Measurements from ENCODE around the gene BCAS3.

Gene BCAS3

DNA sequence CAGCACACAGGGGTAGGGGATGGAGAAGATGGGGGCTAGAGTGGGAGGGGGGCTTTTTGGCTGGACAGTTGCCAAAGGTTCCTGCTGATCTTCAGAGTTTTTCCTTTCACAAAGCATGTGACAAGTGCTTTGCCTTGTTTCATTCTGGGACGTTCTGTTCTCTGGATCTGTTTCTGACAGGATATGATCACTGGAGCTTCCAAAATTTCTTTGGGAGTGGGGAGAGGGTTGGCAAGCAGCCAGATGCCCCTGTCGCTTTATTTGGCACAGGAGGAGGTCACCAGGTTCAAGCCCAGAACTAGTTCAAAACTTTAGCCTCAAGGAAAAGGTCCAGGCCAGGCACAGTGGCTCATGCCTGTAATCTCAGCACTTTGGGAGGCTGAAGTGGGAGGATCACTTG is 653.5 kb downstream of the BCAS3 start:
- H3K27ac ChIP-seq = no peak overlapping the region
- TF ChIP-seq ZFX (IDR thresholded peaks at IDR 0.05; ENCODE audit: borderline replicate concordance) = no peak
- TF ChIP-seq, protein P1, sequence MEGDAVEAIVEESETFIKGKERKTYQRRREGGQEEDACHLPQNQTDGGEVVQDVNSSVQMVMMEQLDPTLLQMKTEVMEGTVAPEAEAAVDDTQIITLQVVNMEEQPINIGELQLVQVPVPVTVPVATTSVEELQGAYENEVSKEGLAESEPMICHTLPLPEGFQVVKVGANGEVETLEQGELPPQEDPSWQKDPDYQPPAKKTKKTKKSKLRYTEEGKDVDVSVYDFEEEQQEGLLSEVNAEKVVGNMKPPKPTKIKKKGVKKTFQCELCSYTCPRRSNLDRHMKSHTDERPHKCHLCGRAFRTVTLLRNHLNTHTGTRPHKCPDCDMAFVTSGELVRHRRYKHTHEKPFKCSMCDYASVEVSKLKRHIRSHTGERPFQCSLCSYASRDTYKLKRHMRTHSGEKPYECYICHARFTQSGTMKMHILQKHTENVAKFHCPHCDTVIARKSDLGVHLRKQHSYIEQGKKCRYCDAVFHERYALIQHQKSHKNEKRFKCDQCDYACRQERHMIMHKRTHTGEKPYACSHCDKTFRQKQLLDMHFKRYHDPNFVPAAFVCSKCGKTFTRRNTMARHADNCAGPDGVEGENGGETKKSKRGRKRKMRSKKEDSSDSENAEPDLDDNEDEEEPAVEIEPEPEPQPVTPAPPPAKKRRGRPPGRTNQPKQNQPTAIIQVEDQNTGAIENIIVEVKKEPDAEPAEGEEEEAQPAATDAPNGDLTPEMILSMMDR (IDR thresholded peaks at IDR 0.05) = no peak

DNA sequence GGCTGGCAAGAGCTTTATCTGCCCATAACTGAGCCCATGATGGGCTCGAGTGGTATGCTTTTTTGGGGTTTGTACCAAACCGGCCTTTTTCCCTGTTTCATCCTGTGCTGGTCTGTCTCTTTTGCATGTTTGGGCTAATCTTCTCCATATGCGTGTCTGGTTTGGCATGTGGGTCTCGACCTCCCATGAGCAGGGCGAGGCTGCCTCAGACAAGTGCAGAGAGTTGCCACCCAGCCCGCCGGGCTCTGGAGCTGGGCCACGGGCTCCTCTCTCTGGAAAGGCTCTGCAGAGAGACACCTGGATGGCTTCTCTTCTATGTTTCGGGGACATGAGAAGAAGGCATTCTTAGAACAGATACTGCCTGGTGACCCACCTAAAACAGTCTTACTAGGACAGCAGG is 654.2 kb downstream of the BCAS3 start:
- H3K27ac ChIP-seq = no peak overlapping the region
- no peak for TF ChIP-seq ZFX (IDR thresholded peaks at IDR 0.05; ENCODE audit: borderline replicate concordance)
- TF ChIP-seq, protein P1 (IDR thresholded peaks at IDR 0.05) = no peak

DNA sequence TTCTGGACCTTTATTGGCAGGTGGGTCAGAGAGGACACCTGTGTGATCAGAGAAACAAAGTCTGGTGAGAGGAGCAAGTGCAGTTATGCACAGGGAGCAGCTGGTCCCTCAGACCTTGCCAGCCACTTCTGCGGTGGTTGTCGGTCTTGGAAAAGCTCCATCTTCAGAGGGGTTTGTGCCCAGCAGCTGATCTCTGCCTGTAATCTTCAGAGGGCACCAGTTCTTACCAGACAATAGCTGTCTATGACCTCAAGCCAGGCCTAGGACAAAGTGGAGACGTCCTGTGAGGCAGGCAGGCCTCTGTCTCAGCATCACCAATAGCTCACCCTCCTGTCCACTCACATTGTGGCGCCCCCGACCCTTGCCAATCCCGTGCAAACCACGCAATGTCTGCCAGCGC is 655.5 kb downstream of the BCAS3 start:
- no peak for TF ChIP-seq ZFX (IDR thresholded peaks at IDR 0.05; ENCODE audit: borderline replicate concordance)
- TF ChIP-seq, protein P1 (IDR thresholded peaks at IDR 0.05) = no peak
- H3K27ac ChIP-seq = no peak overlapping the region

DNA sequence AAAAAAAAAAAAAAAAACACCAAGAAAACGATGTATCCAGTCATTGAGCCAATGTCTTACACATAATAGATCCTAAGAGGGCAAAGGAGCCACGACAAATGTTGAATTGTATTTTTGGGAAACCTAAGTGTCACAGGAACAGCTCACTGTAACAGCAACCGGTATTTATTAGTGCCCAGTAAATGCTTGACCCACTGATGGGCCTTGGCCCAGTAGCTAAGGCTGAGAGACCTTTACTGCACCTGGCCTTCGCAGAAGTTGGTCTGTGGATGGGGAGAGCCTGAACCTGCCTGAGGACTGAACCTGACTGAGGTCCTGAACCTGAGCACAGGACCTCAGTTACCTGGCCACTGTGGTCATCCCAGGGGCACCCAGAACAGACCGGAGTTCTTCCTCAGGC is 657.0 kb downstream of the BCAS3 start:
- no peak overlapping the region for H3K27ac ChIP-seq
- TF ChIP-seq ZFX (IDR thresholded peaks at IDR 0.05; ENCODE audit: borderline replicate concordance) = no peak
- TF ChIP-seq, protein P1 (IDR thresholded peaks at IDR 0.05) = no peak

DNA sequence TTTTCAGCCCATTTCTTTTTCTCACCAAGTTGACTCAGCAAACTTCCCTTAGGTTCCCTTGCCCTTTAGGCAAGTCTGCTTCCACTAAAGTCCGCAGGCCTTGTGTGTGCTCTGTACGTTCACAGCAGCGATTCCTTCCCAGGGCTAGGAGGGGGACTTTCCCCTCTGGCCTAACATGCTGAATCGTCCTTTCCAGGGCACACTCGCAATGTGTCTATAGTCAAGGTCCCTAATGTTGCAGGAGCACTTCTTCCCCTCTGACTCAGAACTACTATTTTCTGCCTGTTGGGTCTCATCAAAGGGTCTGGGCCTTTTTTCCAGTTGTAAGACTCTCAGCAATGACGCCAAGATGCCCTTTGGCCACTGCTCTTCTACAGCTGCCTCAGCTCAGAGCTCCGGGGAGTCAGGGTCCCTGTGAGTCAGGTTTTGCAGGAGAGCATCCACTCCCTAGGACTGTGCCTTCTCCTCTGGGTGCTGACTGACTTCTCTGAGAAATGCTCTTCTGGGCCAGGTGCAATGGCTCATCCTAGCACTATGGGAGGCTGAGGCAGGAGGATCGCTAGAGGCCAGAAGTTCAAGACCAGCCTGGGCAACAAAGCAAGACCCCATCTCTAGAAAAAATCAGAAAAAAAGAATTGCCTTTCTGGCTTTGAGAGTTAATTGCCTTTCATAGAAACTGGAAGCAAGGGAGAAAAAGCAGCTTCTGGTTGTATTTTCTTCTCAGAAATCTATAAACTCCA is 657.6 kb downstream of the BCAS3 start:
- no peak overlapping the region for H3K27ac ChIP-seq
- TF ChIP-seq, protein P1 (IDR thresholded peaks at IDR 0.05) = no peak
- no peak for TF ChIP-seq ZFX (IDR thresholded peaks at IDR 0.05; ENCODE audit: borderline replicate concordance)

DNA sequence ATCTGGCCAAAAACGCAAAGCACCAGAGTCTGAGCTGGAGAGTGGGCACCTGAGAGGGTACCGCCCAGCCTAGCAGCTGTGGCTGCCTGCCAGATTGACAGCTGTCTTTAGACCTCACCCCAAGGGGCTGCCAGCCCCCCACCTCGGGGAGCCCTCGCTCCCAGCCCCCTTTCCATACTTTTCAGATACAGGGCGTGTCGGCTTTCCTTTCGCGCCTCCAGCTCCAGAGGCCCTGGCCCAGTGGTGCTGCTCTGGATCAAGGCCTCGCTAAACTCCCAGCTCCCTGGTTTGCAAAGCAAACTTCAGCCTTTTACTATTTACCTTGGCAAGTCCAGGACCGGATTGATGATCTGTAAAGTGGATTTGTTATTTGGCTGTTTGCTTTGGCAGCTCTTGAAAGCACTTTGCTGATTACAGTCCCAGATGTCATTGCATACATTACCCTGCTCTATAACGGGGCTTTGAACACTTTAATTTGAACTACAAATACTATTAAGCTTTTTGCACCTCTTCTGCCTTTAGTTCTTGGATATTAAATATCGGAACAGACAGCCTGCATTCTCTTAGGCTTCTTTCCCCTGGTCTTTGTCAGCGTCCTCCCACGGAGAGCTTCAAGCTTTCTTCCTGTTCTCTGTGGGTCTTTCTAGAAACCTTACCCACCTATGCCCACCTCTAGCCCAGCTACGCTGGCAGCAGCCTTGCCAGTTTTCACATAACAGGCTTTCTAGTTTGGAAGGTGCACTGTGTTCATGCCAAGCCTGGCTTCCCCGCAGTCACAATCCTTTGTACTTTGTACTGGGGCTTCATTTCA is 658.4 kb downstream of the BCAS3 start:
- TF ChIP-seq, protein P1 (IDR thresholded peaks at IDR 0.05) = no peak
- no peak for TF ChIP-seq ZFX (IDR thresholded peaks at IDR 0.05; ENCODE audit: borderline replicate concordance)
- H3K27ac ChIP-seq = no peak overlapping the region

DNA sequence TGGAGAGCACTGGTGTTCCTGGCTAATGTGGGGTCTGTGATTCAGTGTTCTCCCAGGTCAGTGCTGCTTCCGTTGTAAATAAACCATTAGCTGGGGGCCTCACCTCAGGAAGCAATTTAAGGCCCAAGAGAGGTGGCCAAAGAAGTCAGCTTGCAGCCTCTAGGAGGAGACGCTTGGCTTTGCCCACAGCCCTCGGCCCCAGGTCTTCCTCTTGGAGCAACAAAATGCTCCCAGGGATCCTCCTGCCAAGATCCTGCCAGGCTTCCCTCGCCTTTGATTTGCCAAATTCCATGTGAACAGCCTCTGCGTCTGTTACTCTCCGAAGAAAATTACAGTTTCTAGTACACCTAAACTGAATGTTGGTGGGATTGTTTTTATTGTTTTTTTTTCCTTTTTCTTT is 659.6 kb downstream of the BCAS3 start:
- no peak overlapping the region for H3K27ac ChIP-seq
- TF ChIP-seq, protein P1 (IDR thresholded peaks at IDR 0.05) = no peak
- no peak for TF ChIP-seq ZFX (IDR thresholded peaks at IDR 0.05; ENCODE audit: borderline replicate concordance)
